ENCODE data around the gene TCF19. TPM values are rescaled to one million over a fixed set of nuclear protein-coding genes. Genes with fewer than 3 reads are reported as not detected.

TCF19 gene
- total RNA-seq, 4 donors from 2014 or later, result 1.5 to 5.1 (median 2.6) TPM

DNA sequence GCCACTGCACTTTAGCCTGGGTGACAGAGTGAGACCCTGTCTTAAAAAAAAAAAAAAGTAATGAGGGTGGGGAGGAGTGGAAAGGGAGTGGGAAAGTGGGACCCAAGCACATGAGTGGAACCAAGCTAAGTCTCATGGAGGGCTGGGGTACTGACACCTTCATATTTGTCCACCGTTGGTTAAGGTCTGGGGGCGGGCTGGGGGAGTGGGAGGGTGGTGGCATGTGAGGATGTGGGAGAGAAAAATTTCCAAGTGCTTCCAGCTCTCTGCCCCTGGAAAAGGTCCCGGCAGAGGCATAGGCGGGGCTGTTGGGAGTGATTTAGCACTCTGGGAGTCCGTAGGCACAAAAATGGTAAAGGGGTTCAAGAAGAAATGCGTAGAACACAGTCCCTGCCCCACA is 25.6 kb upstream of the TCF19 start:
- H3K27ac ChIP-seq, result no peak overlapping the region
- H3K4me1 ChIP-seq, result no peaks in the 10 kb centered on the region
- TF ChIP-seq POLR2A (IDR thresholded peaks at IDR 0.05), result no peak
- TF ChIP-seq, protein P1, sequence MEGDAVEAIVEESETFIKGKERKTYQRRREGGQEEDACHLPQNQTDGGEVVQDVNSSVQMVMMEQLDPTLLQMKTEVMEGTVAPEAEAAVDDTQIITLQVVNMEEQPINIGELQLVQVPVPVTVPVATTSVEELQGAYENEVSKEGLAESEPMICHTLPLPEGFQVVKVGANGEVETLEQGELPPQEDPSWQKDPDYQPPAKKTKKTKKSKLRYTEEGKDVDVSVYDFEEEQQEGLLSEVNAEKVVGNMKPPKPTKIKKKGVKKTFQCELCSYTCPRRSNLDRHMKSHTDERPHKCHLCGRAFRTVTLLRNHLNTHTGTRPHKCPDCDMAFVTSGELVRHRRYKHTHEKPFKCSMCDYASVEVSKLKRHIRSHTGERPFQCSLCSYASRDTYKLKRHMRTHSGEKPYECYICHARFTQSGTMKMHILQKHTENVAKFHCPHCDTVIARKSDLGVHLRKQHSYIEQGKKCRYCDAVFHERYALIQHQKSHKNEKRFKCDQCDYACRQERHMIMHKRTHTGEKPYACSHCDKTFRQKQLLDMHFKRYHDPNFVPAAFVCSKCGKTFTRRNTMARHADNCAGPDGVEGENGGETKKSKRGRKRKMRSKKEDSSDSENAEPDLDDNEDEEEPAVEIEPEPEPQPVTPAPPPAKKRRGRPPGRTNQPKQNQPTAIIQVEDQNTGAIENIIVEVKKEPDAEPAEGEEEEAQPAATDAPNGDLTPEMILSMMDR (IDR thresholded peaks at IDR 0.05 in 4 of 5, conservative IDR thresholded peaks at IDR 0.05 in 1 of 5), result no peak
- H3K9me3 ChIP-seq, result no peaks in the 10 kb centered on the region
- H3K36me3 ChIP-seq, result no peaks in the 10 kb centered on the region
- DNase-seq, result no peak
- no peak overlapping the region for H3K4me3 ChIP-seq
- intact Hi-C loops (cut with DNase I; ENCODE audit: low total_unique reads), result no loop called here
- H3K27me3 ChIP-seq, result no peaks in the 10 kb centered on the region
- in situ Hi-C loops (cut with MboI; ENCODE audit: low sequenced_read_pairs in 4 of 4), result loop anchor here in 2 of 4 donors (10.0 kb wide), 2 partner anchors 62 to 312 kb away; no protein-coding TSS in a partner anchor
- ATAC-seq, result no peak

DNA sequence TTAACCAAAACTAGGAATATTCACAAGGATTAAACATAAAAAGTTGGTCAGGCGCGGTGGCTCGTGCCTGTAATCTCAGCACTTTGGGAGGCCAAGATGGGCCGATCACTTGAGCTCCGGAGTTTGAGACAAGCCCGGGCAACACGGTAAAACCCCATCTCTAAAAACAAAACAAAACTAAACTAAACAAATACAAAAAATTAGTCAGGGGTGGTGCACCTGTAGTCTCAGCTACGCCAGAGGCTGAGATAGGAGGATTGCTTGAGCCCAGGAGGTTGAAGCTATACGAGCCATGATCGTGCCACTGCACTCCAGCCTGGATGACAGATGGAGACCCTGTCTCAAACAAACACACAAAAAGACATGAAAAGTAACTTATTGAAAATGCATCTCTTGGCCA is 22.7 kb upstream of the TCF19 start:
- Histone ChIP-seq H3K36me3 (no peaks in the 10 kb centered on the region), H3K27me3 (no peaks in the 10 kb centered on the region), H3K27ac (no peak overlapping the region), H3K4me1 (no peaks in the 10 kb centered on the region), H3K9me3 (no peaks in the 10 kb centered on the region), H3K4me3 (no peak overlapping the region)
- intact Hi-C loops (cut with DNase I; ENCODE audit: low total_unique reads) (no loop called here), in situ Hi-C loops (cut with MboI; ENCODE audit: low sequenced_read_pairs in 4 of 4) (loop anchor here (5.0 to 10.0 kb wide), 6 partner anchors 52 to 309 kb away; no protein-coding TSS in a partner anchor)
- ATAC-seq, result no peak
- TF ChIP-seq, protein P1 (IDR thresholded peaks at IDR 0.05 in 4 of 5, conservative IDR thresholded peaks at IDR 0.05 in 1 of 5), result no peak
- TF ChIP-seq POLR2A (IDR thresholded peaks at IDR 0.05), result no peak
- DNase-seq, result no peak

DNA sequence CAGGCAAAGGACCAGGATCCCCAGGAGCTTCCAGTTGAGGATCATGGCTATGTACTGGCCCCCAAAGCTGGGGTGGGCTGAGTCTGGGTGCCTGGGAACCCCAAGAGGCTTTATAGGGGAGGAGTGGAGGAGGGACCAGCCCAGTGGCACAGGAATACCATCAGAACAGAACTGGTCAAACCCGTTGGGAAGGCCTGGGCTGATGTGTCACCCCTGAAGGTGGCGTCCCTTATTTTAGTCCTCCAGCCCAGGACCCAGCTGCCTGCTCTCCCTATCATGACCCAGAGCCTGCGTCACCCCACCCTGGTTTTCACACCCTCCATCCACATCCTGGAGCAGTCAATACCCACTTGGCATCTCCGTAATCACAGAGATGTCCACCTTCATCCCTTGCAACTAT is 19.4 kb upstream of the TCF19 start, which contains the start of gene PSORS1C2:
Gene PSORS1C2 (minus strand): TSS at position 85 of the 400 bp plus-strand sequence. CDS start 40 bp downstream, at position 45.
- no peak for ATAC-seq
- no peaks in the 10 kb centered on the region for H3K27me3 ChIP-seq
- no peaks in the 10 kb centered on the region for H3K9me3 ChIP-seq
- no peak within 1 kb of the TSS for H3K4me3 ChIP-seq
- peaks cover 0 to 9% of the 10 kb centered on the region in 2 donors for H3K36me3 ChIP-seq
- no peaks in the 10 kb centered on the region for H3K4me1 ChIP-seq
- DNase-seq, result no peak
- in situ Hi-C loops (cut with MboI; ENCODE audit: low sequenced_read_pairs in 4 of 4) (loop anchor here (5.0 to 10.0 kb wide), 6 partner anchors 48 to 306 kb away; no protein-coding TSS in a partner anchor), intact Hi-C loops (cut with DNase I; ENCODE audit: low total_unique reads) (no loop called here)
- TF ChIP-seq POLR2A (IDR thresholded peaks at IDR 0.05), result no peak
- TF ChIP-seq, protein P1 (IDR thresholded peaks at IDR 0.05 in 4 of 5, conservative IDR thresholded peaks at IDR 0.05 in 1 of 5), result no peak
- no peak within 1 kb of the TSS for H3K27ac ChIP-seq

DNA sequence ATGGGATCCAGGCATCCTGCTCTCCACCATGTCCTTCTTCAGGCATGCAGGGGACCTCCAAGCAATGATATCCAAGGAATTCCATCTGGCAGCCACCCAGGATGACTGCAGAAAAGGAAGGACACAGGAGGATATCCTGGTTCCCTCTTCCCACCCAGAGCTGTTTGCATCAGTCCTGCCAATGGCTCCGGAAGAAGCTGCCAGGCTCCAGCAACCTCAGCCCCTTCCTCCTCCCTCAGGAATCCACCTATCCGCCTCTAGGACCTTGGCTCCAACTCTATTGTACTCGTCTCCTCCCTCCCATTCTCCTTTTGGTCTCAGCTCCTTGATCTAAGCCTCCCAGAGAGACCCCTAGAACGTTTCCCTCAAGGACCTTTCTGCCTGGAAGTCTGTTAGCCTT is 18.8 kb upstream of the TCF19 start:
- TF ChIP-seq, protein P1 (IDR thresholded peaks at IDR 0.05 in 4 of 5, conservative IDR thresholded peaks at IDR 0.05 in 1 of 5), result no peak
- no peak for TF ChIP-seq POLR2A (IDR thresholded peaks at IDR 0.05)
- Histone ChIP-seq H3K4me3 (no peak overlapping the region), H3K9me3 (no peaks in the 10 kb centered on the region), H3K27ac (no peak overlapping the region), H3K27me3 (no peaks in the 10 kb centered on the region), H3K4me1 (no peaks in the 10 kb centered on the region), H3K36me3 (peaks cover 0 to 9% of the 10 kb centered on the region in 2 donors)
- in situ Hi-C loops (cut with MboI; ENCODE audit: low sequenced_read_pairs in 4 of 4) (loop anchor here (5.0 to 10.0 kb wide), 6 partner anchors 48 to 305 kb away; no protein-coding TSS in a partner anchor), intact Hi-C loops (cut with DNase I; ENCODE audit: low total_unique reads) (no loop called here)
- ATAC-seq, result no peak
- DNase-seq, result no peak

DNA sequence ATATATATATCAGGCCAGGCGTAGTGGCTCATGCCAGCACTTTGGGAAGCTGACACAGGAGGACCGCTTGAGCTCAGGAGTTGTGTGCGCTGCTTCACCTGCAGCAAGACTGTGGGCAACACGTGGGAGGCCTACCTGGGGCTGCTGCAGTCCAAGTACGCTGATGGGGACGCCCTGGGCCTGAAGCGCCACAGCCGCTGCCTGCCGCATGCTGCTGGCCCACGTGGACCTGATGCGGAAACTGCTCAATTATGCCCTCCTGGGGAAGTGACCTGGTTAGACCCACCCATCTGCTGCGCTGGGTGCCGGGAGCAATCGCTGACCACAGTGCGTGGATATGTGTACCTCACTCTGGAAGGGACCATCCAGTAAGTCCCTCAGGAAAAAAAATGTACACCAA is 17.7 kb upstream of the TCF19 start:
- H3K9me3 ChIP-seq, result no peaks in the 10 kb centered on the region
- H3K4me3 ChIP-seq, result no peak overlapping the region
- no peaks in the 10 kb centered on the region for H3K4me1 ChIP-seq
- TF ChIP-seq POLR2A (IDR thresholded peaks at IDR 0.05), result no peak
- TF ChIP-seq, protein P1 (IDR thresholded peaks at IDR 0.05 in 4 of 5, conservative IDR thresholded peaks at IDR 0.05 in 1 of 5), result no peak
- no peaks in the 10 kb centered on the region for H3K27me3 ChIP-seq
- DNase-seq, result no peak
- peaks cover 0 to 13% of the 10 kb centered on the region in 2 donors for H3K36me3 ChIP-seq
- no peak for ATAC-seq
- in situ Hi-C loops (cut with MboI; ENCODE audit: low sequenced_read_pairs in 4 of 4), result no loop called here
- H3K27ac ChIP-seq, result no peak overlapping the region
- intact Hi-C loops (cut with DNase I; ENCODE audit: low total_unique reads), result no loop called here
